Globus pallidus (tissue), 1 donor: ENCODE results near the gene AMZ2.
"Not testable (repeated sequence)": the region's sequence is repeated elsewhere in the genome, so short reads cannot be mapped to it uniquely, and the experiment has no call there.

Experiments used
- DNase-seq: peaks from one replicate; pipeline ENCODE4 v3.0.0-alpha.2; 2015; ENCODE audit warnings: low spot score

The AMZ2 gene

DNA sequence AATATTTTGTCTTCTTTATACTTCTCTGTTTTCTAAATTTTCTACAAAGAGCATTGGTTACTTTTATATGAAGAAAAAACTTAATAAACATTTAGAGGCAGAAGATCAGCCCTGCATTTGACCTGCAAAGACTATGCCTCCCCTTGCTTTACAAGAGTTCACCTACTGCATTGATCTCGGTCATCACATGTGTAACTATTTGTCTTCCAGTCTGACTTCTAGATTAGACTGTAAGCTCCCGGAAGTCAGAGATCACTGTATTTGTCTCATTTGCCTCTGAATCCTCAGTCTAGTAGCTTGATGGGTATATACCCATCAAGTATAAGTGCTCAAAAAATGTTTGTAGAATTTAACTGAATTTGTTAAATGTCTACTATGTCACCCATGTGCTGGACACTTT lies 27.7 kb upstream of the AMZ2 start:
- DNase-seq, result not testable (repeated sequence)

DNA sequence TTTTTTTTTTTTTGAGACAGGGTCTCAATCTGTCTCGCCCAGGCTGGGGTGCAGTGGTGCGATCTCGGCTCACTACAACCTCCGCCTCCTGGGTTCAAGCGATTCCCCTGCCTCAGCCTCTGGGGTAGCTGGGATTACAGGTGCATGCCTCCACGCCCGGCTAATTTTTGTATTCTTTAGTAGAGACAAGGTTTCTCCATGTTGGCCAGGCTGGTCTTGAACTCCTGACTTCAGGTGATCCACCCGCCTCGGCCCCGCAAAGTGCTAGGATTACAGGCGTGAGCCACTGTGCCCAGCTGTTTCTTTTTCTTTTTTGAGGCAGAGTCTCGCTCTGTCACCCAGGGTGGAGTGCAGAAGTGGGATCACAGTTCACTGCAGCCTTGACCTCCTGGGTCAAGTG lies 27.1 kb upstream of the AMZ2 start:
- DNase-seq, result not testable (repeated sequence)

DNA sequence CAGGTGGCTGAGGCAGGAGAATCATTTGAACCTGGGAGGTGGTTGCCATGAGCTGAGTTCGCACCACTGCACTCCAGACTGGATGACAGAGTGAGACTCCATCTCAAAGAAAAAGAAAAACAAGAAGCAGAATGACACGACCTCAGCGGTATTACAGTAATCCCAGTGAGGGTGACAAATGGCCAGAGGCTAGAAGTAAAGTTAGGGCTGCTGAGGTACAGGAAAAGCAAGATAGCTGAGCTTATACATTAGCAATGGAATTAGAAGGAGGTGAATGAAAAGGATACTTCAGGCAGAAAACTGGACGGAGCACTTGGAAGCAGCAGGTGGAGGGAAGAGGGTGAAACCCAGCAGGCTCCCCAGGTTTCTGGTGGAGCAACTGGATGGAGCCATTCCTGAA lies 26.1 kb upstream of the AMZ2 start:
- no peak for DNase-seq

DNA sequence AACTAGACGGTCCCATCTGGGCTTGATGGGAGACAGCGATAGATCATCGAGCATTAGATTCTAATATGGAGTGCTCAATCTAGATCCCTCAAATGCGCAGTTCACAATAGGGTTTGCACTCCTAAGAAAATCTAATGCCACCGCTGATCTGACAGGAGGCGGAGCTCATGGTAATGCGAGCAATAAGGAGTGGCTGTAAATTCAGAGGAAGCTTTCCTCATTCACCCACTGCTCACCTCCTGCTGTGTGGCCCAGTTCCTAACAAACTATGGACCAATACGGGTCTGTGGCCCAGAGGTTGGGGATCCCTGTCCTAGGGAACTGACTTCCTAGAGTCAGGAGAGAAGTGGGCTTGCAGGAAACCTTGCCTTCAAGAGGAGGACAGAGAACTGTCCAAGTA lies 25.2 kb upstream of the AMZ2 start:
- no peak for DNase-seq

DNA sequence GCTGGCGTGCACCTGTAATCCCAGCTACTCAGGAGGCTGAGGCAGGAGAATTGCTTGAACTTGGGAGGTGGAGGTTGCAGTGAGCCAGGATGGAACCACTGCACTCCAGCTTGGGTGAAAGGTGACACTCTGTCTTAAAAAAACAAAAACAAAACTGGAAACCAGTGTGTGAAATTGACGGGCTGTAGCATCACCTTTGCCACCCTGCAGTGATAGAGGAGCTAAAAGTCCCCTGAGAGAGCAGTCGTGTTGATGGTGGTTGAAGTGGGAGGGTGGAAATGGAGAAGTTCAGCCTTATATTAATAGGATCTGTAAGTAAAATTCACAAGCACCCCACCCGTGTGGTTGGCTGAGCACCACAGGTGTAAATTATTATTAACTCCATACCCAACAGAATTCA lies 22.8 kb upstream of the AMZ2 start:
- DNase-seq, result not testable (repeated sequence)

DNA sequence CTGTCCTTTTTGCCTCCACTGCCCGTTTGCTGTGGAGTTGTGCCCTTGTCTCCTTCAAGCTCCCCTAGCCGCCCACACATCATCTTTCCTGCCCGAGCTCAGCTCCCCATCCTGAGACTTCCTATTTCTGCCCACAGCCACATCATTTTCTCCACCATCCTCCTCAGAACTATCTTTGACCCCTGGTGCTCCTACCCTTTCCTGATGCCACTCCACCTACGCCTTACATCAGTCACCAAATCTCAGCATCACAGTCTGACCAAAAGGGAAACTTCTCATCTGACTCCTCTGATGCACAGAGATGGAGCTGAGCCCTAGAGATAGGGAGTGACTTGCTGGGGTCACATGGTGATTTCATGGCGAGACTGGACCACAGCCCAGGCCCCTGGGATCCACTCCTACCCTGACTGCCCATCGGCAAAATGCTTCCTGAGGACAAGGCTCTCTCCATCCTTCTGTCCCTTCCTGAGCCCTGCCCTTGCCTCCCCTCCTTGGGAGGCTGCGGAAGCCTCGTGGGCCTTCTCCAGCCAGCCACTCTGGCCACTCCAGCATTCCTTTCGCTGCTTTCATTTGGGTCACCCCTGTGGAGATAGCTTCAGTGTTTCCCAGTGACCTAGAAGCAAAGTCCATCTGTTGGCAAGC lies 19.7 kb upstream of the AMZ2 start:
- DNase-seq, result not testable (repeated sequence)

DNA sequence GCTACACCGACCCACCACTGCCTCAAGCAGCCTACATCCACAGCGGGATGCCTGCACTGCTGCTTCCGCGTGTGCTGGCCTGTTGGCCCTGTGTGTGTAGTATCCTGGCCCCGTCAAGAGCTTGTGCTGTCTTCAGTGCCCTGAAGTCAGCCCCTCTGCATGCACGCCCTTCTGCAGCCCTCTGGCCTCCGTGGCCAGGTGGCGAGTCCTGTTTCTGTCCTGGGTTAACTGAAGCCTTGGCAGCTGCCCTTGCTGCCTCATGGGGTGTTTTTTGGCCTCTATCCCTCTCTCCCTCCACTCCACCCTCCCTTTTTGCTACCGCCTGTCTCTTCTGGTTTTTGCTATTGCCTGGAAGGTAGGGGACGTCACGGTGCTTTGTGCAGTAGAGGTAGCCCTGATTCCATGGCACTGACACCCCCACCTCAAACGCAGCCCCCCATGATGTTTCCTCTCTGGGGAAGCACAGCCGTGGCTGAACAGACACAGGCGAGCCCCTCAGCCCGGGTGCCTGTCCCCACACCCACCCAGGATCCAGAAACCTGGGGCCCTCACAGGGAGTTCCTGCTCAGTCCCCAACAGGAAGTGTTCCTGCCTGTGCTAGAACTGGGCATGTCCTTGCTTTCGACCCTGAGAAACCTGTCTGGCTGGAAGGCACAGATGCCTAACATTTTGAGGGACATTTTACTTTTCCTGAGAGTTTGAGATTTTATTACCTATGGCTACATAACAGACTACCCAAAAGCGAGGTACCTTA lies 18.8 kb upstream of the AMZ2 start:
- no peak for DNase-seq

DNA sequence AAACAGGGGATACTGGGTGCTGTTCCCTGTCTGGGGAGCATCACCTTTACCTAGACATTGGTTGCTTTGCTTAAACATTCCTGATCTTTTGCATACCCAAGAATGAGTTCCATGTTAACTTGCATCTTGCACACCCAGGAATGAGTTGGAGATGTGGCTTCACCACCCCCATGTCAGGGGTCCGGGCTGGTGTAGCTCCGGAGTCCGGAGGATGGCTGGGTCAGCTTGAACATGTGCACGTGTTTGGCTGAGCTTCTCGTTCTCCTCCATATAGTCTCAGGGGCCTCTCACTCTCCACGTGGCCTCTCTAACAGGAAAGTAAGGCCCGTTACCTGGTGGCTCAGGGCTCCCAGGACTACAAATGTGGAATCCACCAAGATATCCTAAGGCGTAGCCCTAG lies 18.2 kb upstream of the AMZ2 start:
- DNase-seq, result no peak

DNA sequence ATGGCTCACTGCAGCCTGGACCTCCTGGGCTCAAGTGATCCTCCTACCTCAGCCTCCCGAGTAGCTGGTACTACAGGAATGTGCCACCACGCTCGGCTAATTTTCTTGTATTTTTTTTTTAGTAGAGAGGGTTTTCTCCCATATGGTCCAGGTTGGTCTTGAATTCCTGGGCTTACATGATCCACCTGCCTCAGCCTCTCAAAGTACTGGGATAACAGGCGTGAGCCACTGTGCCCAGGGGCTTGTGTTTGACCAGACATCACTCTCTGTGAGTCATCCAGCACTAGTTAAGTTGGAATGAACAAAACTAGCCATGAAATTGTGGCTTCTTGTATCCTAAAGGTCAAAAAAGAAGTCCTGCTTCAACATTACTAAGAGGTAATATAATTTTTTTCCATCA lies 16.7 kb upstream of the AMZ2 start:
- not testable (repeated sequence) for DNase-seq

DNA sequence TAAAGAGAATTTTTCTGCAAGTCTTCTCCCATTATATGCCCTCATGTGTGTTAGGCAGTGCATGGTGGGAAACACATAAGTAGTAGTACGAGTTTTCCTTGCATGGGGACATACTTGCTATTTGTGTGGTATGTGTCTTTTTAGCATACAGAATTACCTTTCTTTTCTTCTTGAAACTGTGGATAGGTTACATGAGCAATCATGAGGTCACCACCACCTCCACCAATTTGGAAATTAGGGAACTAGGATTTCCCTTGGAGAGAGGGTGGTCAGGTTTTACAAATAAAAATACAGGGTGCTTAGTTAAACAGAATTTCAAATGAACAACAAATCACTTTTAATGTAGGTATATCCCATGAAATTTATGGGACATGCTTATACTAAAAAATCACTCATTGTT lies 16.3 kb upstream of the AMZ2 start:
- DNase-seq, result no peak

DNA sequence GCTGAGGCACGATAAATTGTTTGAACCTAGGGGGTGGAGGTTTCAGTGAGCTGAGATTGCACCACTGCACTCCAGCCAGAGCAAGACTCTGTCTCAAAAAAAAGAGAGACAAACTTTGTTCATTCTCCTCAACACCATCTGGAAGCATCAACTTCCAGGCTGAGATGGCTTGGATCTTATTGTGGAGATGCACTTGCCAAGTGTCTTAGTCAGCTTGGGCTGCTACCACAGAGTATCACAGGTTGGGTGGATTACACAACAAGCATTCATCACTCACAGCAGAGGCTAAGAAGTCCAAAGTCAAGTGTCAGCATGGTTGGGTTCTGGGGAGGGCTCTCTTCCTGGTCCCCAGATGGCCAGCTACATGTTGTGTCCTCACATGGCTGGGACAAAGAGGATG lies 15.1 kb upstream of the AMZ2 start:
- DNase-seq, result not testable (repeated sequence)

DNA sequence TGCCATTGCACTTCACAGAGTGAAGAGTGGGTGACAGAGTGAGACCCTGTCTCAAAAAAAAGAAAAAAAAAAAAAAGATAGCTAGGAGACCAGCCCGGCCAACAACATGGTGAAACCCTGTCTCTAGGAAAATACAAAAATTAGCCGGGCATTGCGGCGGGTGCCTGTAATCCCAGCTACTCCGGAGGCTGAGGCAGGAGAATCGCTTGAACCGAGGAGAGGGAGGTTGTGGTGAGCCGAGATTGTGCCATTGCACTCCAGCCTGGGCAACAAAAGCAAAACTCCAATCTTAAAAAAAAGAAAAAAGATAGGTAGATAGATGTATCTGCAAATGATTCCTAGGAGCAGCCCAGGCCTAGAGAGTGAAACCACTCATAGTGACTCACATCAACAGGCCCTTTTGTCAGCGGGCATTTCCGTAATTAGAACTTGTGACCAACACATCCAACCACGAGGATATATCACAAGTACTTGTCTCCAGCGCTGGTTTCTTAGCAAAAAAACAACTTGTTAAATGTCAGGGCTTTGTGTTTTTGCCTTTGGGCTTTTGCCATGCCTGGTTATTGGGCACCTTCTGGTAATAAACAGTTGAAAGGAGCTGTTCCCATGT lies 13.0 kb upstream of the AMZ2 start:
- DNase-seq, result peak; percentile 71

DNA sequence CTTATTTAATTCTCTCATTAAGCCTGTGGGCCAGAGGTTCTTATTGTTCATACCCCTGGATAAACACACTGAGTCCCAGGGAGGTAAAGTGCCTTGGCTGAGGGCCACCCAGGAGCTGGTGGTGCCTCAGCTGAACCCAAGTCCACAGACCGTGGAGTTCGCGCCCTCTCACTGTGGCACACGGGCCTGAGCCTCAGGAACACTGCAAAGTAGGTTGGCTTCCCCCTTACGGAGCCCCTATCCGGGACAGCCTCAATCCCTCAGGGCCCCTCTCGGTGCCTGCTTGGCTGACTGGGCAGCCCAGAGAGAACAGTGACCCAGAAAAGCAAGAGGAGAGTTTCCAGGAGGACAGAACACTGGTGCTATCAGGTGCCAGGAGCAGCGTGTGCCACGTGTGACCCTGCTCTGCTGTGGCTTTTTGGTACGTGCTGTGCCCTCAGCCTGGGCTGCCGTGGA lies 12.5 kb upstream of the AMZ2 start:
- peak; percentile 58 for DNase-seq

DNA sequence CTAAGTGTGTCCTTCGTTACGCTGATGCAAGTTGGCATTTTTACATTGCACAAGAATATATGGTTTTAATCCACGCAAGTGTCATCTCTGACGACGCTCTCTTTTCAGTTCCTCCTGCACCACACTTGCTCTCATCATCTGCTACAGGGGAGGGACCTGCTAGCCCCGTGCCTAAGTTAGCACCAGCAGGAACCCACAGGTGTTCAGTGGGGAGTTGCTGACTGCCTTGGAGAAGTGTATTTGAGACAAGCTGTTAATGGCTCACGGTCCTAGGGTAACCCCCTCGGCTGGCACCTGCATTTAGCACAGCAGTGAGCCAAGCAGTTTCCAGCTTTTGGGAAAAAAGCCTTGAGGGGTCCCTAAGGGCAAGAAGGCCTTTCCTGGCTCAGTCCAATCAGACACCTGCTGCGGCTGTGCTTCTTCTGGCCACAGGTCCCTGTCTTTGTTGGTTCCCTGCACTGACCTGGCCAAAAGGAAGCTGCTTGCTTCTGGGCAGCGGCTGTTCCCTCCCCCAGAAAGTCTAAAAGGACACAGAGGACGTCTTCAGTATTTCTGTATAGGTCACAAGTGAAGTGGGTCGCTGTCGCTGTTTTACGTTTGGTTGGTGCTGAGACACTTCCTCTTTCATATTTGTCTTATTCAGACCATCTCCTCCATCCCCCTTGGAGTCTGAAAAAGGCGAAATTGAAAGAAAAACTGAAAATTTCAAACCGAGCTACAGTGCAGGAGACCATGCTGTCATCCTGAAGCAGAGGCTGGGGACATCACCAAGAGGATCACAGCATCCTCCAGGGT lies 10.3 kb upstream of the AMZ2 start:
- not testable (repeated sequence) for DNase-seq

DNA sequence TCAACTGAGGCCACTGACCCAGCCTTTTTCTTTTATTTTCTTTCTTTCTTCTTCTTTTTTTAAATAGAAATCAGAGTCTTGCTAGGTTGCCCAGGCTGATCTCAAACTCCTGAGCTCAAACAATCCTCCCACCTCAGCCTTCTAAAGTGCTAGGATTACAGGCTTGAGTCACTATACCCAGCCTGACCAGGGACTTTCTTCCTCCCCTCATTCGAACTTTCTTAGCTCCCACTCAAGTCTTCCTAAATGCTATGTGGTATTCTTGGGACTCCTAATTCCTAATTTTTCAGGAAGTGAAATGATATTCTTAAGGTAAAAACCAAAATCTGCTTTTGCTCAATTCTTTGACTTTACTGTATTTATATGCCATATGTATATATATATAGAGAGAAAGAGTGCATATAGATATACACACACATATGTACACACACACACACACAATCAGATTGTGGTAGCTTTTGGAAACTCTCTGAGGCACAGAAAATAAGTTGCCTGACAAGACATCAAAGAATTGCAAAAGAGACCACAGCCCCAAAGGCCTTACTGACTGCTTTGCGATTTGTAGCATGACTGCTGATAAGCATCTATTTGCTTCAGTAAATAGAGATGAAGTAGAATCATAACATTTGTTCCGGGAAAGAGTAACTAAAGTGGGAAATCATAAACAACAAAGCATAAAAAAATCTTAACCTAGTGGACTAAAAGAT lies 9.5 kb upstream of the AMZ2 start:
- no peak for DNase-seq

DNA sequence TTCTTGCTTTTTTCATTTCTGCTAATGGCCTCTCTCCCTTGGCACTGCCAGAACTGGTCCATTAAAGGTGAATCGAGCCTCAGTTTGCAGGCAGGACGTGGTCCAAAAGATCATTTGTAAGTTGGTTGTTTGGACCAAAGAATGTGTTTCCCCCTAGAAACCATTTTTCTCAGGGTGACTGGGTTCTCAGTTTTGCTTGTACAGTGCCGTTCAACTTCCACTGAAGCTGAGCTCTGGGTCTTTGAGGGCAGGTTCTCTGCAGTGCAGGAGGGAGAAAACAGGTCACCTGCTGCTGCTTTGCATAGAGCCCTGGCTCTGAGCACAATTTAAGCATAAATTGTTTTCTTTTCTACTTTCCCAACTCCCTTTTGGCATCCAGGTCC lies 9.0 kb upstream of the AMZ2 start:
- DNase-seq, result peak; percentile 43

DNA sequence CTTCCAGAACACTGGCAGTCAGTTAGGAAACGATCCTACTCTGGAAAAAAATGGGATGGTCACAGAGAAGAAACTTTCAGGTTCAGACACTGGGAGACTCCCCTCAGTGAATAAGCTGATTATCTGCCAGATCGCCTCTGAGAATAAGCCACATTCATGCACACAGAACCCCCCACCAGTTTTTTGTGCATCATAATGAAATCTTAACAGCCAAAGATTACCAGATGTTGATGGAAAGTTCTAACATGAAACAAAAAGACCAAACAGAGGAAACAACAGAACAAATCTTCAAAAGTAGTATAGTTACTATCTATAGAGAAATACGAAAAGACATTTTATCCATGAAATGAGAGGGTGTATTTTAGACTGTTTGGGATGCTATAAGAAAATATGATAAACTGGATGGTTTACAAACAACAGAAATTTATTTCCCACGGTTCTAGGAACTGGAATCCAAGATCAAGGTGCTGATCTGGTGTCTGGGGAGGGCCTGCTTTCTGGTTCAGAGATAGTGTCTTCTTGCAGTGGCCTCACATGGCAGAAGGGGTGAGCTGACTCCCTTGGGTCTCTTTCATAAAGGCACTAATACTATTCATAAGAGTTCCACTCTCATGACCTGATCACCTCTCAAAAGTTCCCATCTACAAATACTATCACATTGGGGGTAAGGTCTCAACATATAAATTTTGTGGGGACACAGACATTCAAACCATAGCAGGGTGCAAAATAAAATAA lies 8.0 kb upstream of the AMZ2 start:
- DNase-seq, result no peak

DNA sequence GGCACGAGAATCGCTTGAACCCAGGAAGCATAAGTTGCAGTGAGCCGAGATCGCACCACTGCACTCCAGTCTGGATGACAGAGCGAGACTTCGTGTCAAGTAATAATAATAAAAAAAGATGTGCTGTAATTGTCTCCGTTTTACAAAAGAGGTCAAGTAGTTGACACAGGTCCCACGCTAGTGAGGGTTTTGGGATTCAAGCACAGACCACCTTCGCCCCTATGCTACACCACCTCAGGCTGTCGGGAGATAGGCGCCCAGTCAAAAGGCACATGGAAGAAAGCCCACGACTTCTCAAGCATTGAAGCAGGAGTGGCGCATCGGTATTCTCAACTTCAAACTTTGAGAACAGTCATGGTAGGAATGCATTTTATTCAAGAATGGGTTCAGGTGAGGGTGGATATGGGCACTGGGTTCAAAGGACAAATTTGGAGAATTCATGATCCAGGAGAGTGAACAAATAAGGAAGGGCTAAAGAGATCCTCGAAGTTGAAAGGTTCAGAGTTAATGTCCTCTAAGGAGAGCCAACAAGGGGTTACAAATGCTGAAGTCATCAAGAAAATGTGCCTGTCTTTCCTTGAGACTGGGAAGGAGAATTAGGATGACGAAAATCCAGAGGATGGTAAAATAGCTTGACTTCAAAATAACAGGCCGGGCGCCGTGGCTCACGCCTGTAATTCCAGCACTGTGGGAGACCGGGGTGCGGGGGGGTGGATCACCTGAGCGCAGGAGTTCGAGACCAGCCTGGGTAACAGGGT lies 1.4 kb upstream of the AMZ2 start:
- no peak for DNase-seq

DNA sequence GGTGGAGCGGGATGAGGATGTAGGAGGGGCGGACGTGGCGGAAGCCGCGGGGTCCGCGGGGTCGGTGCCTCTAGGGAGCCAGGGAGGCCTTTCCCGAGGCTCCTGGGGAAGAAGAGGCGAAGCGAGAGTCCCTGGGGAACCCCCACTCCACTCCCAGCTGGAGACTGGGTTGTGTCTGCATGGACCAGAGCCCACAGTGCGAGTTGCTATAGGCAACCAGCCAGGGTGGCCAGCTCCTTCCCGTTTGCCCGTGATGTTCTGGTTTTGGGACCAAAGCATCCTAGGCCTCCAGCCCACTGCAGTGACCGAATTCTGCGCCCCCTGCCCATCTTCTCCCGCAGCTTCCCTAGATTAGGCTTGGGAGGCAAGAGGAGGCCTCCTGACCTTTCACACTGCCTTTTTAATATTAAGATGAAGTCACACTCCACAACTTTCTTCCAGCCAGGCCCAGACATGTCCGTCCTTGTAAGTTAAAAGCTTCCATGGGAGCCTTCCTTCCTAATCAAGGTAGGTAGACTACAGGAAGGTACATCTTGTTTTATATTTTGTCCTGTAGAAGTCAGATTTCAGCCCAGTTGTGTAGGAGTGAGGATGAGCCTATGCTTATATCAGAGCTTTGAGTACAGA lies 469 bp downstream of the AMZ2 start:
- no peak for DNase-seq

DNA sequence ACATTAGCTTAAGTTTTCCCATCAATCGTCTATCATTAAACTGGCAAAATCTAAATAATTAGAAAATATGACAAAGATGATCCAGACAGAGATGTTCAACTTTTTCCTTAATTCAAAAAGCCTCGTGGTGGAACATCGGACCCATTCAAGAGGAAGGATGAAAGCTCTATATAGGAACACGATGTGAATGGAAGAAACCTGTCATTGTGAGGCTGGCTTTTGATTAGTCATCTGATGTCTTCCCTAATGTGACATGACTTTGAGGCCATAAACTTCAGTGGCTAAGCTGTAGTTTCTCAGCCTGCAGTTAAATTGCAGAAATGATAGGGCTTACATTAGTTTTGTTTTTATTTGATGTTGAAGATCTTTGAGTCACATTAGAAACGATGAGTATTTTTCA lies 1.0 kb downstream of the AMZ2 start:
- DNase-seq, result no peak
